Urinary bladder (tissue), 4 donors: ENCODE results near the gene PROSER2. TPM values are rescaled to one million over a fixed set of nuclear protein-coding genes. Genes with fewer than 3 reads are reported as not detected.

Experiments used
- DNase-seq: peaks from one replicate; pipeline ENCODE4 v3.0.0-alpha.2; 2015; ENCODE audit errors: extremely low spot score
- H3K27ac ChIP-seq: one replicate; pipeline ENCODE4 v1.5.1; 2013; ENCODE audit warnings: low read depth, mild to moderate bottlenecking, moderate library complexity
- H3K36me3 ChIP-seq: one replicate; pipeline ENCODE4 v1.6.1; 2013; ENCODE audit warnings: mild to moderate bottlenecking, moderate library complexity; ENCODE audit not compliant: insufficient read depth
- H3K4me1 ChIP-seq: one replicate; pipeline ENCODE4 v1.6.1; 2013; ENCODE audit warnings: mild to moderate bottlenecking, moderate library complexity; ENCODE audit not compliant: insufficient read depth
- H3K4me3 ChIP-seq: one replicate; pipeline ENCODE4 v1.5.1; 2013; ENCODE audit warnings: low read depth, low read length
- WGBS: extraction: QIAGEN DNeasy Blood & Tissue Kit; methylation state at CpG from one replicate; pipeline ENCODE4 v1.1.7; 2013; 5-methylcytosine and 5-hydroxymethylcytosine counted together
- polyA plus RNA-seq: library from polyadenylated mRNA; stranded (reverse); fragments of 200-250 nt; gene quantifications from one replicate; pipeline ENCODE4 v1.2.3, GENCODE V29; 2013
- total RNA-seq: library from RNA; depleted of rRNA; stranded (reverse); fragments of >200 nt; gene quantifications from one replicate; pipeline ENCODE4 v1.2.3, GENCODE V29; 2014
- donor health status: healthy with polysubstance abuse.
- donor health status: healthy.

Gene PROSER2
- total and polyA plus RNA-seq, 2 donors = 3.2 to 6.6 TPM

DNA sequence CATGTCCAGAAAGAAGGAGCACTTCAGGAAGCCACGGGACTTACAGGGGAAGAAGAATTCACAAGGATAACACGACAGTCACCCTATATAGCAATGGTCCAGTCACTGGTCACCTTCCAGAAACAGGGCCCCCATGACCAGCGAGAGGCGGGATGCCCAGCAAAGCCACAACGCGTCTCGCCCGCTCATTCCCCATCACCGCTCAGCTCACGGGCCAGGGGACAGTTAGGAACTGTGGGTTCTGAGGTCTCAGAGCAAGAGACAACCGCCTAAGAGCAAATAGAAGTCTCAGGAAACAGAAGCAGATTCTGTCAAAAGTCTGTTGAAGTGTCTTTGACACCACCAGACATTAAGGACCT lies 71.9 kb downstream of the PROSER2 start:
- H3K4me1 ChIP-seq = no peaks in the 10 kb centered on the region
- DNase-seq = no peak
- 93% methylated on average over 11 of the region's 11 CpGs for WGBS

DNA sequence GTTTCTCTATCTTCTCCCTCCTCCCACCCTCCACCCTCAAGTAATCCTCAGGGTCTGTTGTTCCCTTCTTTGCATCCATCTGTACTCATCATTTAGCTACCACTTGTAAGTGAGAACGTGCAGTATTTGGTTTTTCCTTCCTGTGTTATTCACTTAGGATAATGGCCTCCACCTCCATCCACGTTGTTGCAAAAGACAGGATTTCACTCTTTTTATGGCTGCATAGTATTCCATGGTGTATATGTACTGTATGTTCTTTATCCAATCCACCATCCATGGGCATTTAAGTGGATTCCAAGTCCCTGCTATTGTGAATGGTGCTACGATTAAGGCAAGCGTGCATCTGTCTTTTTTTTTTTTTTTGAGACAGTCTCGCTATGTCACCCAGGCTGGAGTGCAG lies 72.4 kb downstream of the PROSER2 start:
- Histone ChIP-seq H3K4me1 (no peaks in the 10 kb centered on the region), H3K27ac (no peak overlapping the region), H3K4me3 (no peak overlapping the region), H3K36me3 (no peaks in the 10 kb centered on the region)
- no peak for DNase-seq
- WGBS = 89% methylated on average over 5 of the region's 5 CpGs

More for the DNA sequence above, 71.9 kb downstream of the PROSER2 start:
- Histone ChIP-seq H3K4me3 (no peak overlapping the region), H3K27ac (no peak overlapping the region), H3K36me3 (no peaks in the 10 kb centered on the region)

DNA sequence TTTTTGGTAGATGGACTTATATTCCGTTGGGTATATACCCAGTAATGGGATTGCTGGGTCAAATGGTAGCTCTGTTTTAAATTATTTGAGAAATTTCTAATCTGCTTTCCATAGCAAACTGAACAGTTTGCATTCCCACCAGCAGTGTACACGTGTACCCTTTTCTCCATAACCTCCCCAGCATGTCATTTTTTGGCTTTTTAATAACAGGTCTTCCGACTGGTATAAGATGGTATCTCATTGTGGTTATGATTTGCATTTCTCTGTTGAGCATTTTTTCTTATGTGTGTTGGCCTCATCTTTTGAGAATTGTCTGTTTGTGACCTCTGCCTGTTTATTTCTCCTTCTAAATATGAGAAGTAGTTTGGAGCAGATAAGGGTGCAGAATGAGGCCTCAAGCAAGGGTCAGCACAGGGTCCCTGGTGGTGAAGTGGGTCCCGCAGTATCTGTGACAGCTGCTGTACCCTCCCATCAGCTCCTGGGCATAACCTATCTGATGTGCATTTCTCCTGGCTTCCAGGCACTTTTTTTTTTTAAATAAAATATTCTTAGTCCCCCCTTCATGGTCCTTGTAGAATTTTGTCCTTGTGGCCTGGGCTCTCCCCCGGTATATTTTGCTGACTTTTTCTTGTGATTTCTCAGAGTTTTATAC lies 73.5 kb downstream of the PROSER2 start:
- H3K4me1 ChIP-seq = no peaks in the 10 kb centered on the region

DNA sequence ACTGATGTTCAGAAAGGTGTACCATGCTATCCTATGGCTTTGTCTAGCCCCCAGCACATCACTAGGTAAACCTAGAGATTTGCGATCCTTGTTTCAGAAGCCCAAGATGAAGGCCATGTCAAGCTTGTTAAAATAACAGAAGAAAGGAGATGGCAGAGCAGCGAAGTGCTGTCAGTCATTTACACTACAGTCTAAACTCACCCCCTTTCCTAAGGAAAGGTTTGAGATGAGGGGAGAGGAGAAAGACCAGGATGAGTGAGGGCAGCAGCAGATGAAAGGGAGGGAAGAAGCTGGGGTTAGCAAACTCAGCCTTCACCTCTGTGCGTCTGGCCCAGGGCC lies 74.8 kb downstream of the PROSER2 start:
- Histone ChIP-seq H3K4me1 (no peaks in the 10 kb centered on the region), H3K36me3 (no peaks in the 10 kb centered on the region), H3K4me3 (no peak overlapping the region), H3K27ac (no peak overlapping the region)
- WGBS = 78% methylated on average over 3 of the region's 3 CpGs
- no peak for DNase-seq

More for the DNA sequence above, 73.5 kb downstream of the PROSER2 start:
- DNase-seq = no peak
- WGBS = 76% methylated on average over 5 of the region's 5 CpGs
- H3K36me3 ChIP-seq = no peaks in the 10 kb centered on the region
- H3K4me3 ChIP-seq = no peak overlapping the region
- H3K27ac ChIP-seq = no peak overlapping the region

DNA sequence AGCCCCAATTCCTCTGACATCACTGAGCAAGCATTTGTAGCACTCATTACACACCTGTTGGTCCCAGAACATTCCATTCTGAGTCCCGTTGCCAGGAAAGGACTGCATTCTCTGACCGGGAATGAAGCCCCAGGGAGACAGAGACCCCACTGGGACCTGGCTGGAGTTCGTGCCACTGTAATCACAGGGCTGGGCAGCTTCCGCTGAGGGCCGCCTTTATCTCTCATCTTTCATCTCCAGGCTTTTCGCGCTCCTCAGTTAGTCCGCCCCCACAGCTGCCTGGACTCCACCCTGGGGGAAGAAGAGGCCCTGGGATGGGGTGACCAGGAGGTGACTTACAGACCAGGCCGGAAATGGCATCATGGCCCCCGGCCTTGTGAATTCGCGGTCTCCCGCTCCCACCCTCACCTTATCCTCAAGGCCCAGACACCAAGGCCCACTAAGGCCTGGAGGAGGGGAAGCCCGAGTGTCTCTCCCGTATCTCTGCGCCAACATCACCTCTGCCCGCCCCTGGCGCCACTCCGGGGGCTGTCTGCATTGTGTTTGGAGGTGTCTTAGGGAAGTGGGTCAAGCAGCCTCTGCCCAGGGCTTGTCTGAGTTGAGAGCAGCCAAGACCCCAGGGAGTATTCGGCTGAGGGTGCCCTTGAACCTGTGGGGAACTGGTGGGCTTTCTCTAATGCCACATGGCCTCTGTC lies 75.4 kb downstream of the PROSER2 start:
- DNase-seq = peak; percentile 11
- Histone ChIP-seq H3K36me3 (no peaks in the 10 kb centered on the region), H3K27ac (no peak overlapping the region), H3K4me1 (no peaks in the 10 kb centered on the region), H3K4me3 (no peak overlapping the region)
- WGBS = 67% methylated on average over 20 of the region's 20 CpGs

DNA sequence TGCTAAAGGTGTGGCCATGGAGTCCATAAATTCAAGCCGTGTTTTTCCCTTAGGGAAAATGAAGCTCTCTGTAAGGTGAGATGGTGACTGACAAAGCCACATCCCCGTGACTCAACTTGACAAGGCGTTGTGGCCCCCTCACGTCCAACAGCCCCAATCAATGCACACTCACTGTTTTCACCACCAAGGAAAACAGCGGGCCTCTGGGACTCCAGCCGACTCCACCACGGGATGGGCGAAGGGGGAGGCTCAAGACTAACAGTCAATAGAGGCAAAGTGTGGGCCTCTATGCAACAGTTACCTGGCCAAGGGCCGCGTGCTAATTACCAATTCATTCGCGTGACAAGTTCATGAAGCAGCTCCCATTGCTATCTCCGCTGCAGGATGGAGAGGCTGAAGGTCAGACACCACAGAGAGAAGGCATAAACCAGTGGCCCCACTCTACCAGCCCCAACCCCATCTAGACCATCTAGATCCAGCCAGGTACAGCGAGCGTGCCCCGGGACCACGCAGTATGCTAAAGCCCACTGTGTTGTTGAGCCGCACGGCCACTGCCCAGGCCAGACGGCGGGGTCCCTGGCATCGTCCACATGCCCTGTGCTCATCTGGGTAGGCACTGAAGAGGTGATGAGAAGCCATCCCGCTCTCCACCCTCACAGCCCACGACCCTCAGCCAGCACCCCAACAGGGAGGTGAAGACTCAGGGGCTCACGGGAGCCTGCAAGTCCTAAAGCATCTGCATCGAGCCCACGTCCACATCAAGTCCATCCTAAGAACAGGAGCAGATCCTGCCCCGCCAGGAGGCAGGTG lies 76.1 kb downstream of the PROSER2 start:
- no peak for DNase-seq
- no peak overlapping the region for H3K27ac ChIP-seq
- H3K36me3 ChIP-seq = no peaks in the 10 kb centered on the region
- no peaks in the 10 kb centered on the region for H3K4me1 ChIP-seq
- no peak overlapping the region for H3K4me3 ChIP-seq
- WGBS = 94% methylated on average over 28 of the region's 28 CpGs

DNA sequence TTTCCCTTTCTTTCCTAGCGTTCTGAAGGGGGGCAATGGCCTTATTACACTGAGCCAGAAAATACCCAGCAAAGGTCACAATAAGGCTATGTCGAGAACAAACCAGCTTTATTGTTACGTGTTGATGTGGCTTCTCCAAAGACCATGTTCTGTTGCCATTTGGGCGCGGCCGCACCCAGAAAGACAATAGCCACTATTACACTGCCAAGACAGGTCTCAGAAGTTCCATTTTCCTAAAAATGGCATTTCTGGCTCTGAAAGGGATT lies 77.8 kb downstream of the PROSER2 start:
- no peak overlapping the region for H3K4me3 ChIP-seq
- H3K27ac ChIP-seq = no peak overlapping the region
- no peak for DNase-seq
- no peaks in the 10 kb centered on the region for H3K36me3 ChIP-seq
- no peaks in the 10 kb centered on the region for H3K4me1 ChIP-seq
- 93% methylated on average over 6 of the region's 6 CpGs for WGBS

DNA sequence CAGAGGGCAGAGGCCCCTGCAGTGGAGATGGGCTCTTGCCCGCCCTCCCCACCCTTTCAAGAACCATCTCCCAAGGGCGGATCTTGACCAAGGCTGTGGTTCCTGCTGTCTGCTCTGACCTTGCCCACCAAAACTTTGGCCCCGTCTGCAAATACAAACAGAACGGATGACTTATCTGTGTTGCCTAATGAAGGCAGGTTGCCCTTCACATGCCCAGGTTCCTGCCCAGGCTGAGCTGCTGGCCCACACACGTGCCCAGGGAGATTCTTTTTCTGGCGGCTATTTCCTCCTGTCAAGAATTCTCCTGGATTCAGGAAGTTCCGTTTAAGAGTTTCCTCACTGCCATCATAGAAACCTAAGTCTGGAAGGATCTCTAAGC lies 78.3 kb downstream of the PROSER2 start:
- no peaks in the 10 kb centered on the region for H3K4me1 ChIP-seq
- no peaks in the 10 kb centered on the region for H3K36me3 ChIP-seq
- H3K27ac ChIP-seq = no peak overlapping the region
- WGBS = 52% methylated on average over 7 of the region's 7 CpGs
- H3K4me3 ChIP-seq = no peak overlapping the region
- DNase-seq = no peak

DNA sequence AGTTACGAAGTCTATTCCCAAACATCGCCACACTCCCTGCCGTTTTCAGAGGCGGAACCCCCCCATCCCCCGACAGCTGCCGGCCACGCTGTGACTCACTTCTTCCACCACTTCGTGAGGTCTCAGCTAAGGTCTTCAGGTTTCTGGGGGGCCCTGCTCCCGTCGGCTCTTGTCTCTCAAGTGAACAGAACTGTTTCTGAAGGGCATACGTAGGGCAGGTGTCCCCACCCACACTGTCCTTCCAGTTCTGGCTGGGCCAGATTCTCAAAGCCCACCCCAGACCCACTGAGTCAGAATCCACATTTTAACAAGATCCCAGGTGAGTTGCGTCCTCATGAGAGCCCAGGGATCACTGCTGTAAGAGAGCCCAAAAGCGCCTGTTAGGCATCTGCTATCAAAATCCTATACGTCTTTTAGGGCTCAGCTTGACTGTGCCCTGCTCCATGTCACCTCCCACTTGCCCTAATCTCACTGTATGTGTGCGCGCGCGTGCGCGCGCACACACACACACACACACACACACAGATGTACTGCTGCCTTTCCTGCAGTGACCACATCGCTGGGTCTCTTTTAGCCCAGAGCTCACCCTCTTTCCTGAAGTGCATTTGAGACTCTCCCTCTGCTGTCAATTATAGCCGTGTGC lies 78.8 kb downstream of the PROSER2 start:
- WGBS = 38% methylated on average over 23 of the region's 23 CpGs
- no peaks in the 10 kb centered on the region for H3K4me1 ChIP-seq
- no peaks in the 10 kb centered on the region for H3K36me3 ChIP-seq
- no peak overlapping the region for H3K4me3 ChIP-seq
- no peak for DNase-seq
- H3K27ac ChIP-seq = no peak overlapping the region

DNA sequence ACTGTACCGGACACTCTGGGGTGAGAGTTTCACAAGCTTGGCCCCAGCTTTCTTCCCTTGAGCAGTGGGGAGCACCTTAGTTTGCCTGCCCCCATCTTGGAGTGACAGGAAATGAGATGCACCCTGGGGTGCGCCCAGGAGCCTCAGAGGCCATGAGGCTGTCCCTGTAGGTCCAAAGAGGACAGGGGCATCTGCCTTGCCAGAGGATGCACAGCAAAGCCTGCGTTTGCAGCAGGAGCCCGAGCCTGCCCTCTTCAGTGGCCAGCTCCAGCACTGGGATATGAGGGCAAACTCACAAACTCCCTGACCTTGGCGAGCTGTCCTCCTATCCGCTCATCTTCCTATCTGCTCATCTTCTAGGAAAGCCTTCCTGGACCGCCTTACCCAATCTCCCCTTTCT lies 79.5 kb downstream of the PROSER2 start:
- DNase-seq = no peak
- Histone ChIP-seq H3K4me3 (no peak overlapping the region), H3K36me3 (no peaks in the 10 kb centered on the region), H3K4me1 (no peaks in the 10 kb centered on the region), H3K27ac (no peak overlapping the region)
- 96% methylated on average over 7 of the region's 7 CpGs for WGBS

DNA sequence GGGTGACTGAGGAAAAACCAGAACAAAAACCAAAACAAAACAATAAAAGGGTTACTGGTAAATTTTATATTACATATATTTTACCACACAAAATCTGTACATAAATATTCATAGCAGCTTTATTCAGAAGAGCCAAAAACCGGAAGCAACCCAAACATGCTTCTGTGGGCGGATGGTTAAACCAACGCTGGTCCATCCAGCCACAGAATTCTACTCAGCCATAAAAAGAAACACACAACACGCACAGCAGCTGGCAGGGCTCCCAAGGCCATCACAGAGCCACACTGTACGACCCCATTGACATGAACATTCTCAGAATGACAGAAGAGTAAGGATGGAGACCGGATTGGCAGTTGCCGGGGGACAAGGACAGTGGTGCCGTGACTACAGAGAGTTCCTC lies 83.6 kb downstream of the PROSER2 start:
- WGBS = 79% methylated on average over 8 of the region's 8 CpGs
- DNase-seq = no peak
- H3K36me3 ChIP-seq = no peaks in the 10 kb centered on the region
- no peaks in the 10 kb centered on the region for H3K4me1 ChIP-seq
- H3K4me3 ChIP-seq = no peak overlapping the region
- no peak overlapping the region for H3K27ac ChIP-seq

DNA sequence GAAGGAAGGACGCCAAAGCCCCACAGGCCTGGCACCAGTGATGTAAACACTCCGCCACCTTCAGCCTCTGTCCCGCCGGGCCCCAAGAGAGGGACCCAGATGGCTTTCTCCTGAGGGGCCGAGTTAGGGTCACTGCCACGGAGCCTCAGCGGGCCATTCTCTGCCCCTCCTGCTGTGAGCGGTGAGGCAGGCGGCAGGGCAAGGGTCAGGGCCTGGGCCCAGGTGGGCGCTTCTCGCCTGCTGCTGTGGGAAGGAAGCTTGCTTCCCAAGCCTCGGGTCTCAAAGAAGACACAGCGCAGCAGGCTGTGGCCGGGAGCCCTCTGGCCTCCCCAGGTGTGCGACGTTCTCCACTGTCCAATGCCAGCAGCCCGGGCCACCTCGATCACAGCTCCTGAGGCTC lies 84.8 kb downstream of the PROSER2 start:
- Histone ChIP-seq H3K4me3 (no peak overlapping the region), H3K36me3 (no peaks in the 10 kb centered on the region), H3K27ac (no peak overlapping the region), H3K4me1 (no peaks in the 10 kb centered on the region)
- DNase-seq = no peak
- 91% methylated on average over 18 of the region's 18 CpGs for WGBS

DNA sequence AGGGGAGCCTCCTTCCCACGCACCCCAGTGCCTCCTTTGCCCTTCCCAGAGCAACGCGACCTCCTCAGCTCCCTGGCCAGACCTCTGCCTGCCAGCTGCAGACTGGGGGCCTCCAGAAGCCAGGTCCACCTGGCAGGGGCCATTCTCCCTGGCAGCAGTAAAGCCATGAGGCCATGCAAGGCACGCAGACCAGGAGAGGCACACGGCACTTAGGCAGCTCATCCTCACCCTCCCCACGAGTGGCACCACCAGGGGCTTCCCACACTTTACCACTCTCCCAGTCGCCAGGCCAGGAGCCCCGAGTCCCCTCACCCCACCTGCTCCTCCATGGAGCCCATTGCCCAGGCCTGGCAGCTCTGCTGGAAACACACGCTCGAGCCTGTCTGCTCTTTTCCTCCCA lies 85.4 kb downstream of the PROSER2 start:
- Histone ChIP-seq H3K4me1 (no peaks in the 10 kb centered on the region), H3K36me3 (no peaks in the 10 kb centered on the region), H3K27ac (no peak overlapping the region), H3K4me3 (no peak overlapping the region)
- DNase-seq = no peak
- 92% methylated on average over 10 of the region's 10 CpGs for WGBS

DNA sequence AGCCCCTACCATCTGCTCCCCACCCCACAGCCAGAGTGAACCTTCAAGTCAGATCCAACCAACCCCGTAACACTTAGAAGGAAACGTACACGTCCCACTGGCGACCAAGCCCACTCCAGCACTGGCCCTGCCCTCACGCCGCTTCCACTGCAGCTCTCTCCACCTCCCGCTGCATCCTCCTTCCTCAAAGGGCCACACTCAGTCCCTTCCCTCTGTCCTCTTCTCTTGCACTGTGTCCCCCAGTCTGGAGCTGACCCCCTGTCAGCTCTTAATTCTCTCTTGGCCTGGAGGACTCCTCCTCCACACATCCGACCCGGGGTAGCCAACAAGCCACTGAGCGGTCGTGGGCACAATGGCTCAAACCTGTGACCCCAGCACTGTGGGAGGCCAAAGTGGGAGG lies 85.8 kb downstream of the PROSER2 start:
- WGBS = 97% methylated on average over 11 of the region's 11 CpGs
- no peak overlapping the region for H3K4me3 ChIP-seq
- DNase-seq = no peak
- H3K36me3 ChIP-seq = no peaks in the 10 kb centered on the region
- no peaks in the 10 kb centered on the region for H3K4me1 ChIP-seq
- no peak overlapping the region for H3K27ac ChIP-seq
